HG03045 (cell line): ENCODE results near the gene RLF.

Experiments
- ATAC-seq: cut with Tn5 transposase; IDR thresholded peaks from one replicate; pipeline ENCODE4 v1.9.1; 2021; ENCODE audit warnings: mild to moderate bottlenecking, moderate library complexity; ENCODE audit not compliant: unreplicated experiment

Gene RLF

GRCh38 chr1:40266786-40267535, 105.8 kb downstream of the RLF start:
- no peak for ATAC-seq

GRCh38 chr1:40267767-40268187, 106.6 kb downstream of the RLF start:
- ATAC-seq = no peak

GRCh38 chr1:40268211-40268610, 107.0 kb downstream of the RLF start:
- no peak for ATAC-seq

- no peak for ATAC-seq
Observed at GRCh38 chr1:40270152-40270834, 109.1 kb downstream of the RLF start.

- no peak for ATAC-seq
Observed at GRCh38 chr1:40272653-40273213, 111.5 kb downstream of the RLF start.

GRCh38 chr1:40273547-40274166, 112.5 kb downstream of the RLF start:
- ATAC-seq = no peak

GRCh38 chr1:40274331-40274730, 113.1 kb downstream of the RLF start:
- ATAC-seq = no peak

GRCh38 chr1:40276122-40276521, 114.9 kb downstream of the RLF start:
- ATAC-seq = no peak

GRCh38 chr1:40281853-40282252, 120.7 kb downstream of the RLF start:
- ATAC-seq = no peak
